ENCODE results near the gene VASP. TPM values are rescaled to one million over a fixed set of nuclear protein-coding genes. Genes with fewer than 3 reads are reported as not detected.

The VASP gene
- total RNA-seq, 1 experiment from 2014 or later, result 77.9 TPM

- Histone ChIP-seq H4K20me1 (ENCODE audit: insufficient read depth, low read depth, low read length) (no peaks in the 10 kb centered on the region), H3K4me2 (ENCODE audit: low read depth, low read length, poor library complexity, severe bottlenecking) (no peak overlapping the region), H3K36me3 (ENCODE audit: insufficient read depth, low read length) (peaks cover 34% of the 10 kb centered on the region), H3K9me3 (ENCODE audit: low read length) (no peaks in the 10 kb centered on the region), H3K4me3 (ENCODE audit: low read length) (no peak overlapping the region), H3K9ac (ENCODE audit: low read length) (no peak overlapping the region), H3K27ac (ENCODE audit: low read length) (no peak overlapping the region), H3K79me2 (ENCODE audit: low read length) (no peaks in the 10 kb centered on the region), H2AFZ (ENCODE audit: low read length) (no peak overlapping the region), H3K4me1 (ENCODE audit: low read length) (no peaks in the 10 kb centered on the region), H3K27me3 (ENCODE audit: low read length) (no peaks in the 10 kb centered on the region), H3K9me2 (replicated peaks; ENCODE audit: insufficient read depth, low read length) (no peaks in the 10 kb centered on the region)
- no peak for DNase-seq
These were observed 15.0 kb downstream of the VASP start for GRCh38 chr19:45522010-45522941.

- no peaks in the 10 kb centered on the region for H3K4me1 ChIP-seq (ENCODE audit: low read length)
- H3K79me2 ChIP-seq (ENCODE audit: low read length), result no peaks in the 10 kb centered on the region
- no peak overlapping the region for H3K4me3 ChIP-seq (ENCODE audit: low read length)
- no peaks in the 10 kb centered on the region for H3K9me2 ChIP-seq (replicated peaks; ENCODE audit: insufficient read depth, low read length)
- no peak overlapping the region for H2AFZ ChIP-seq (ENCODE audit: low read length)
- peak; percentile 94 for DNase-seq
- H3K4me2 ChIP-seq (ENCODE audit: low read depth, low read length, poor library complexity, severe bottlenecking), result no peak overlapping the region
- H3K27me3 ChIP-seq (ENCODE audit: low read length), result no peaks in the 10 kb centered on the region
- H3K9me3 ChIP-seq (ENCODE audit: low read length), result no peaks in the 10 kb centered on the region
- no peaks in the 10 kb centered on the region for H4K20me1 ChIP-seq (ENCODE audit: insufficient read depth, low read depth, low read length)
- peaks cover 35% of the 10 kb centered on the region for H3K36me3 ChIP-seq (ENCODE audit: insufficient read depth, low read length)
- no peak overlapping the region for H3K27ac ChIP-seq (ENCODE audit: low read length)
- H3K9ac ChIP-seq (ENCODE audit: low read length), result no peak overlapping the region
These were observed 16.5 kb downstream of the VASP start for GRCh38 chr19:45523642-45524256.

GRCh38 chr19:45524575-45525129 is 17.4 kb downstream of the VASP start:
- Histone ChIP-seq H3K9me3 (ENCODE audit: low read length) (no peaks in the 10 kb centered on the region), H3K27ac (ENCODE audit: low read length) (no peak overlapping the region), H3K27me3 (ENCODE audit: low read length) (no peaks in the 10 kb centered on the region), H3K4me1 (ENCODE audit: low read length) (no peaks in the 10 kb centered on the region), H3K4me3 (ENCODE audit: low read length) (no peak overlapping the region), H3K9ac (ENCODE audit: low read length) (no peak overlapping the region), H3K79me2 (ENCODE audit: low read length) (no peaks in the 10 kb centered on the region), H2AFZ (ENCODE audit: low read length) (no peak overlapping the region), H3K36me3 (ENCODE audit: insufficient read depth, low read length) (peaks cover 35% of the 10 kb centered on the region), H3K9me2 (replicated peaks; ENCODE audit: insufficient read depth, low read length) (no peaks in the 10 kb centered on the region), H4K20me1 (ENCODE audit: insufficient read depth, low read depth, low read length) (no peaks in the 10 kb centered on the region), H3K4me2 (ENCODE audit: low read depth, low read length, poor library complexity, severe bottlenecking) (no peak overlapping the region)
- no peak for DNase-seq

DNA sequence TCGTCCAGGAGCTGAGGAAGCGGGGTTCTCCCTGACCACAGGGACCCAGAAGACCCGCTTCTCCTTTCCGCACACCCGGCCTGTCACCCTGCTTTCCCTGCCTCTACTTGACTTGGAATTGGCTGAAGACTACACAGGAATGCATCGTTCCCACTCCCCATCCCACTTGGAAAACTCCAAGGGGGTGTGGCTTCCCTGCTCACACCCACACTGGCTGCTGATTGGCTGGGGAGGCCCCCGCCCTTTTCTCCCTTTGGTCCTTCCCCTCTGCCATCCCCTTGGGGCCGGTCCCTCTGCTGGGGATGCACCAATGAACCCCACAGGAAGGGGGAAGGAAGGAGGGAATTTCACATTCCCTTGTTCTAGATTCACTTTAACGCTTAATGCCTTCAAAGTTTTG is 18.9 kb downstream of the VASP start:
- Histone ChIP-seq H3K4me3 (ENCODE audit: low read length) (no peak overlapping the region), H3K36me3 (ENCODE audit: insufficient read depth, low read length) (peaks cover 35% of the 10 kb centered on the region), H2AFZ (ENCODE audit: low read length) (no peak overlapping the region), H3K9me2 (replicated peaks; ENCODE audit: insufficient read depth, low read length) (no peaks in the 10 kb centered on the region), H3K27me3 (ENCODE audit: low read length) (no peaks in the 10 kb centered on the region), H3K9me3 (ENCODE audit: low read length) (no peaks in the 10 kb centered on the region), H3K4me1 (ENCODE audit: low read length) (no peaks in the 10 kb centered on the region), H3K27ac (ENCODE audit: low read length) (no peak overlapping the region), H3K79me2 (ENCODE audit: low read length) (no peaks in the 10 kb centered on the region), H3K9ac (ENCODE audit: low read length) (no peak overlapping the region), H3K4me2 (ENCODE audit: low read depth, low read length, poor library complexity, severe bottlenecking) (no peak overlapping the region), H4K20me1 (ENCODE audit: insufficient read depth, low read depth, low read length) (no peaks in the 10 kb centered on the region)
- no peak for DNase-seq

GRCh38 chr19:45526971-45527370 is 19.7 kb downstream of the VASP start:
- no peak overlapping the region for H3K4me2 ChIP-seq (ENCODE audit: low read depth, low read length, poor library complexity, severe bottlenecking)
- no peaks in the 10 kb centered on the region for H3K4me1 ChIP-seq (ENCODE audit: low read length)
- H3K9me3 ChIP-seq (ENCODE audit: low read length), result no peaks in the 10 kb centered on the region
- H3K27me3 ChIP-seq (ENCODE audit: low read length), result no peaks in the 10 kb centered on the region
- H3K4me3 ChIP-seq (ENCODE audit: low read length), result no peak overlapping the region
- no peak overlapping the region for H3K9ac ChIP-seq (ENCODE audit: low read length)
- no peaks in the 10 kb centered on the region for H3K9me2 ChIP-seq (replicated peaks; ENCODE audit: insufficient read depth, low read length)
- peaks cover 35% of the 10 kb centered on the region for H3K36me3 ChIP-seq (ENCODE audit: insufficient read depth, low read length)
- H3K79me2 ChIP-seq (ENCODE audit: low read length), result no peaks in the 10 kb centered on the region
- no peak overlapping the region for H2AFZ ChIP-seq (ENCODE audit: low read length)
- H3K27ac ChIP-seq (ENCODE audit: low read length), result no peak overlapping the region
- H4K20me1 ChIP-seq (ENCODE audit: insufficient read depth, low read depth, low read length), result no peaks in the 10 kb centered on the region
- DNase-seq, result no peak

GRCh38 chr19:45527731-45528130 is 20.5 kb downstream of the VASP start:
- H3K4me1 ChIP-seq (ENCODE audit: low read length), result no peaks in the 10 kb centered on the region

DNA sequence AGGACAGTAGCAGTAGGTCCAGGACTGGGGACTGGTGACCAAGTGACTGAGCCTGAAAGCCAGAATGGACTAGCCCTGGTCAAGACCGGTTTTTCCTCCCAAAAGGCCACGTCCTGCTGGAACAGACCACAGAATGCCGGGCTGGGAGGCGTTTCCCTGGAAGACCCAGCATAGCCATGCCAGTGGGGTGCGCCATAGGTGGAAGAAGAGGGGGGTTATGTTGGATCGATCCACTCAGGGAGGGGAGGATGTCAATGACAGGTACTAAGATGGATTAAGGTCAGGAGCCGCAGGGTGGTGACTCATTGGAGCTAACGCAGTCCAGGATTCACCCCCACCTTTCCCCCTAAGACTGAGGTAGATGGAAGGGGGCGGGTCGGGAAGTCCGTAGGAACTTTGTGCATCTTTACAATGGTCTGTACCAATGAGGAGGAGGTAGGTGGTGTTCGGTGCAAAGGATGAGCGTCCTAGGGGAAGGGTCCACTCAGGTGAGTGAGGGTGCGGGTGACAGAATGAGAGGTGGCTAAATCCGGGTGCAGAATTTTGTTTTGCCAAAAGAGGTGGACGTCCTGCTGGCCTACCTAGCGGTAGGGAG is 21.0 kb downstream of the VASP start:
- Histone ChIP-seq H3K27ac (ENCODE audit: low read length) (no peak overlapping the region), H4K20me1 (ENCODE audit: insufficient read depth, low read depth, low read length) (no peaks in the 10 kb centered on the region), H3K4me2 (ENCODE audit: low read depth, low read length, poor library complexity, severe bottlenecking) (no peak overlapping the region), H2AFZ (ENCODE audit: low read length) (no peak overlapping the region), H3K36me3 (ENCODE audit: insufficient read depth, low read length) (peaks cover 35% of the 10 kb centered on the region), H3K4me1 (ENCODE audit: low read length) (no peaks in the 10 kb centered on the region), H3K79me2 (ENCODE audit: low read length) (no peaks in the 10 kb centered on the region), H3K9ac (ENCODE audit: low read length) (no peak overlapping the region), H3K4me3 (ENCODE audit: low read length) (no peak overlapping the region), H3K9me3 (ENCODE audit: low read length) (no peaks in the 10 kb centered on the region), H3K27me3 (ENCODE audit: low read length) (no peaks in the 10 kb centered on the region), H3K9me2 (replicated peaks; ENCODE audit: insufficient read depth, low read length) (no peaks in the 10 kb centered on the region)
- DNase-seq, result no peak

More at GRCh38 chr19:45527731-45528130, 20.5 kb downstream of the VASP start:
- H4K20me1 ChIP-seq (ENCODE audit: insufficient read depth, low read depth, low read length), result no peaks in the 10 kb centered on the region
- H3K9me2 ChIP-seq (replicated peaks; ENCODE audit: insufficient read depth, low read length), result no peaks in the 10 kb centered on the region
- no peaks in the 10 kb centered on the region for H3K9me3 ChIP-seq (ENCODE audit: low read length)
- no peak overlapping the region for H3K27ac ChIP-seq (ENCODE audit: low read length)
- no peak overlapping the region for H3K4me3 ChIP-seq (ENCODE audit: low read length)
- H3K27me3 ChIP-seq (ENCODE audit: low read length), result no peaks in the 10 kb centered on the region
- no peaks in the 10 kb centered on the region for H3K79me2 ChIP-seq (ENCODE audit: low read length)
- H3K4me2 ChIP-seq (ENCODE audit: low read depth, low read length, poor library complexity, severe bottlenecking), result no peak overlapping the region
- DNase-seq, result no peak
- no peak overlapping the region for H2AFZ ChIP-seq (ENCODE audit: low read length)
- peaks cover 35% of the 10 kb centered on the region for H3K36me3 ChIP-seq (ENCODE audit: insufficient read depth, low read length)
- H3K9ac ChIP-seq (ENCODE audit: low read length), result no peak overlapping the region
